Memory B cell (primary cell): ENCODE data around the gene RTN4RL1.

ENCODE experiments used
- ATAC-seq: fragments of 150-1000 bp; cut with Tn5 transposase; 2 replicates; pipeline ENCODE4 v1.10.0; 2021; ENCODE audit warnings: low read depth, mild to moderate bottlenecking, moderate library complexity
- DNase-seq, 2 donors: peaks; one replicate each; pipeline ENCODE4 v3.0.0; 2022; ENCODE audit warnings: low spot score in 2 of 2
- H3K27ac Mint-ChIP-seq: one replicate; pipeline ENCODE4 v1.8.0; 2022; ENCODE audit warnings: mild to moderate bottlenecking, moderate library complexity, mixed read lengths
- H3K27me3 Mint-ChIP-seq: one replicate; pipeline ENCODE4 v1.8.0; 2022; ENCODE audit warnings: mixed read lengths
- H3K36me3 Mint-ChIP-seq: one replicate; pipeline ENCODE4 v1.8.0; 2022; ENCODE audit warnings: mild to moderate bottlenecking, mixed read lengths
- H3K4me1 Mint-ChIP-seq: one replicate; pipeline ENCODE4 v1.8.0; 2022; ENCODE audit warnings: mixed read lengths
- H3K4me3 Mint-ChIP-seq: one replicate; pipeline ENCODE4 v1.8.0; 2022; ENCODE audit warnings: mild to moderate bottlenecking, moderate library complexity, mixed read lengths
- H3K9me3 Mint-ChIP-seq: one replicate; pipeline ENCODE4 v1.8.0; 2022; ENCODE audit warnings: mixed read lengths

Gene RTN4RL1

DNA sequence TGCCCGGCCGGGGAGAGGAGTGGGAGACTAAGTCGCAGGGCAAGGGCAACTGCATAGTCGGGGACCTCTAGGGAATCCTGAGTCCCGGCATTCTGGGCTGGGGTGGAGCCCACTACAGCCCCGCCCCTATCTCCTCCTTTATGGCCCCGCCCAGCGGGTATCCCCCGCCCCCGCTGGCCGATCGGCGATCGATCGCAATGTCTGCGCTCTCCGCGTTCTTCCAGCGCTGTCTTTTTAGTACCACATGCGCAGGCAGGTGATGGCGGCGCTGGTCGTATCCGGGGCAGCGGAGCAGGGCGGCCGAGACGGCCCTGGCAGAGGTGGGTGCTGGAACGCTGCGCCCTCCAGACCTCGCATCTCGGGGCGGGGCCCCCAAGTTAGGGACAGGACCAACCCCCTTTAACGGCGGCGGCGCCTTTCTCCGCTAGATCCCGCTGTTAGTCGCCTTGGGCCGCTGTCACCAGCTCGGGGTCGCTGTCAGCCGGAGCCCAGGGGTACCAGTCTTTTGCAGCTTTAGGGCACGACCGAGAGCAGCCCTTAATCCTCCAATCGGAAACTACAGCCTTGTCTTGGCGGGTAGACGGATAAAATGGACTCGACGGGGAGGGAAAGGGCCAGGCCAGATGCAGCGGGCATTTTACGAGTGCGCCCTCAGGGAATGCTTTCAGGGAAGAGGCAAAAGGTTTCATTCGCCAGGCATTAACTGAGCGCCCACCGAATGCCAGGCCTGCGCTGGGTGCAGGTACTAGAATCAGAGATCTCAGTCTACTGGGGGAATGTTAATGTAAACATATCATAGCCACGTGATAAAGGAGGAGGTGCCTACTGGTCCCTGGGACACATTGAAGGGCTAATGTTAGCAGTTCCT lies 5.0 kb upstream of the RTN4RL1 start, which contains the start of gene DPH1:
TSS of gene DPH1 (plus strand) at position 243 of the 868 bp plus-strand sequence. CDS start at position 260, 17 bp downstream.
- H3K27ac Mint-ChIP-seq = peak within 1 kb of the TSS; percentile 87
- peak; percentile 80 to 83 for DNase-seq
- H3K36me3 Mint-ChIP-seq = peaks cover 2% of the 10 kb centered on the region
- H3K4me3 Mint-ChIP-seq = peak within 1 kb of the TSS; percentile 95
- peak; percentile 82 for ATAC-seq
- H3K27me3 Mint-ChIP-seq = peaks cover 16% of the 10 kb centered on the region
- no peaks in the 10 kb centered on the region for H3K9me3 Mint-ChIP-seq
- H3K4me1 Mint-ChIP-seq = peaks cover 25% of the 10 kb centered on the region

DNA sequence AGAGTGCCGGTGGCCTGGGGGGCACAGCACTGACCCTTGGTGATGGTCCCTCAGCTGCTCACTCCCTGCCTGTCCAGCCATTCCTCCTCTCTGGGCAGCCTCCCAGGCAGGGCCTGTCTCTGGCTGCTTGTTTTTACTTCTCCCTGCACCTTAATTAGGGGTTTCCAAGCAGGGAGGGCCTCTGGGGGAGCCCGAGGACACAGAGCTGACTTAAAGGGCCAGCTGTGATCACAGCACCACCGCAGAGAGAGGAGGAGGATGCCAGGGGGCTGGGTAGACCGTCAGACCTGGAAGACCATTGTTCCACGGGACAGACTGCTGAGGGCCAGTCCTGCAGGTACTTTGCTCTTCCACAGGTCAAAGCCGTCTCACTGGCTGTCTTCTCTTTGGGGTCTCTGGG lies 3.6 kb upstream of the RTN4RL1 start:
- no peak for ATAC-seq
- Mint-ChIP-seq H3K4me3 (no peak overlapping the region), H3K9me3 (no peaks in the 10 kb centered on the region), H3K4me1 (peaks cover 18% of the 10 kb centered on the region), H3K36me3 (peaks cover 2% of the 10 kb centered on the region), H3K27ac (no peak overlapping the region), H3K27me3 (peaks cover 16% of the 10 kb centered on the region)
- DNase-seq = no peak

DNA sequence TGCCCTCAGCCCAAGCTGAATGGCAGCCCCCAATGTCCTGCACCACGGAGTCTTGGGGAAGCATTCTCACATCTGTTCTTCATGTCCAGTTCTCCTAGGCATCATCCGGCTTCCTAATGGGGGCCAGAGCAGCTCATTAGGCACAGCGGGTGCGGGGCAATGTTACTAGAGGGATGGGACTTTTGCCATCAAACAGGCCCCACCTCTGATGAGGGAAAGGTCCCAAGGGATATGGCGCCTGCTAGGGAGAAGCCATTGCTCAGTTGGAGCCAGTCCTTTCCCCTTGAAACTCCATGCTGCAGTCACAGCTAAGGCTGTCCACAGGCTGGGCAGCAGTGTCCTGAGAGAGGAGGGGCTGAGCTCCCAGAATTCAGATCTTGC lies 3.1 kb upstream of the RTN4RL1 start:
- ATAC-seq (no peak), DNase-seq (no peak)
- Mint-ChIP-seq H3K4me3 (no peak overlapping the region), H3K27me3 (peaks cover 16% of the 10 kb centered on the region), H3K4me1 (peaks cover 20% of the 10 kb centered on the region), H3K36me3 (peaks cover 2% of the 10 kb centered on the region), H3K9me3 (no peaks in the 10 kb centered on the region), H3K27ac (no peak overlapping the region)

DNA sequence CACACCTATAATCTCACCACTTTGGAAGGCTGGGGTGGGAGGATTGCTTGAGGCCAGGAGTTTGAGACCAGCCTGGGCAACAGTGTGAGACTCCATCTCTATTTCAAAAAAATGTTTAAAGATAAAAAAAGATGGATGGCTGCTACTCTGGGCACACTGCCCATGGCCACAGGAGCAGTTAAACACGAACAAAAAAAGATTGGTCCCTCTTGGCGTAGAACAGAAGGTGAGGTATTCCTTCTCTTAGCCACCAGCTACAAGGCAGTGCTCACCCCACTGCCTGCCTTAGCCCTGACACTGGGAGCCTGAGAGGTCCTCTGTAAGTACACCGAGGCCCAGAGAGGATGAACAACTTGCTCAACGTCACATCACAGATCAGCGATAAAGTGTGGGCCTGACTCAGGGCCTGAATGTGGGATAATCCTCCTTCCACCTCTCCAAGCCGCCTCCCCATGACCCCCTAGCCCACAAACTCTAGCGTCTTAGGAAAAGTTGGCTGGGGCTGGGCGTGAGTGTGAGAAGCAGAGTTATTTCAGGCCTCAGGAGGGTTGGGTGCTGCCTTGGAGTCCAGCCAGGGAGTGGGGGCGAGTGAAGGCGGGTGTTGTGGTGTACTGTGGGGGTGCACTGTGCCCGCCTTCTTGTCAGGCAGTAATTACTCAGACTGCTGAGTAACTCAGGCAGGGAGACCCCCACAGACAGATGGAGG lies 2.5 kb upstream of the RTN4RL1 start:
- H3K27ac Mint-ChIP-seq = no peak overlapping the region
- DNase-seq (no peak), ATAC-seq (no peak)
- no peaks in the 10 kb centered on the region for H3K9me3 Mint-ChIP-seq
- peaks cover 20% of the 10 kb centered on the region for H3K4me1 Mint-ChIP-seq
- peaks cover 16% of the 10 kb centered on the region for H3K27me3 Mint-ChIP-seq
- peaks cover 2% of the 10 kb centered on the region for H3K36me3 Mint-ChIP-seq
- no peak overlapping the region for H3K4me3 Mint-ChIP-seq

DNA sequence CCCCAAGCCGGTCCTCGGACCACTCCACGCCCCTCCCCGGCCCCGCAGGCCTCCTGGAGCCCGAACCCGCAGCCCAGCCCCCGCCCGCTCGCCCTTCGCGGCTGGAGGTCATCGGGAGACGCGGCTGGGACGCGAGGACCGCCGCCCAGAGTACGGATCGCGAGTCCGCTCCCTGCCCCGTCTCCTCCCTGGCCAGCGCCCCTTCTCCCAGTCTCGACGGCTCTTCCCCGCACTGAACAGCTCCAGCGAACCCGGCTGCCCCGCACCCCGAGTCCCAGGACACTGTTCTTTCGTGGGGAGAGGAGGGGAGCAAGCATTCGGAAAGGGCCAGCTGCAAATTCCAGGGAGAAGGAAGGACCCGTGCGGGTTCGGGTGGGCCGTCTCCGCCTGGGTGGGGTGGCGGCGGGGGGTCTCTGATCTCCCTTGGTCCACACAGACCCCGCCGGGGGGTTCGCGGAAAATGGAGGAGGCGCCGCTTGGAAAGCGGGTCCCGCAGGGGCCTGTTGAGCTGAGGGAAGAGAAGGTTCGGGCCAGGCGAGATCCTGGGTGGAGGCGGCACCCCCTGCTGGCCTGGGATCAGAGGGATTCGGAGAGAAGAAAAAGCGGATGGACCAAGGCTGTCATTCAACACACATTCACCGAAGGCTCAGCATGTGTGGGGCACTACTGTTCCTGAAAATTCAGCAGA lies 632 bp upstream of the RTN4RL1 start:
- no peak for DNase-seq
- H3K27ac Mint-ChIP-seq = no peak overlapping the region
- peak overlapping the region; percentile 87 for H3K4me3 Mint-ChIP-seq
- peaks cover 13% of the 10 kb centered on the region for H3K4me1 Mint-ChIP-seq
- H3K27me3 Mint-ChIP-seq = peaks cover 16% of the 10 kb centered on the region
- no peak for ATAC-seq
- no peaks in the 10 kb centered on the region for H3K9me3 Mint-ChIP-seq
- H3K36me3 Mint-ChIP-seq = peaks cover 2% of the 10 kb centered on the region

DNA sequence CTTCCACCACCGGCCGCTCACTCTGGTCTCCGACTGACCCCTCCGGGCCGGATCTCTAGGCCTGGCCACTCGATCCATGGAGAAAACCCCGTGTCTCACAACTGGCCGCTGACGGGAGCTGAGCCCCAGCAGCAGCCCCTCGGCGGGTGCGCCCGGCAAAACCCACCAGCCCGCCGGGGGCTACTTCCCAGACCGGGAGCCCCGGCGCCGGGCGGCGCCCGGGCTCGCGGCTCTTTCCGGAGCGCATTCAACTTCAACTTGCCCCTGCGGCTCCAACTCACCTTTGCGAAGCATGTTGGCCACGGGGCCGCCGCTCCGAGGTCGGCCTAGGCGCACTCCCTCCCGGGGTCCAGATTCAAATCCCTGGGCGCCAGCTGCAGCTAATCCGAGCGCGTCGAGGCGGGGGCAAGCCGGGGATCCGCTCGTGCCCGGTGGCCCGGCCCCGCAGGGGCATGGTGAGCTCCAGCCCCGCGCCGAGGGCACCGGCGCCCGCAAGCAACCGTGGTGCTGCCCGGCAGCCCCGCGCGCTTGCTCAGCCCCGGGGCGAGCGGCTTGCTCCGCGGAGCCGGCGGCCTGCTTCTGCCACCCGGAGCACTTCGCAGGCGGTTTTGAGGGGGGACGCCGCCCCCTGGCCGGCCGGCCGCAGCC lies 438 bp downstream of the RTN4RL1 start:
- Mint-ChIP-seq H3K9me3 (no peaks in the 10 kb centered on the region), H3K4me1 (peaks cover 10% of the 10 kb centered on the region), H3K4me3 (peak overlapping the region; percentile 46), H3K27ac (no peak overlapping the region), H3K27me3 (peaks cover 16% of the 10 kb centered on the region), H3K36me3 (peaks cover 2% of the 10 kb centered on the region)
- ATAC-seq (no peak), DNase-seq (no peak)

DNA sequence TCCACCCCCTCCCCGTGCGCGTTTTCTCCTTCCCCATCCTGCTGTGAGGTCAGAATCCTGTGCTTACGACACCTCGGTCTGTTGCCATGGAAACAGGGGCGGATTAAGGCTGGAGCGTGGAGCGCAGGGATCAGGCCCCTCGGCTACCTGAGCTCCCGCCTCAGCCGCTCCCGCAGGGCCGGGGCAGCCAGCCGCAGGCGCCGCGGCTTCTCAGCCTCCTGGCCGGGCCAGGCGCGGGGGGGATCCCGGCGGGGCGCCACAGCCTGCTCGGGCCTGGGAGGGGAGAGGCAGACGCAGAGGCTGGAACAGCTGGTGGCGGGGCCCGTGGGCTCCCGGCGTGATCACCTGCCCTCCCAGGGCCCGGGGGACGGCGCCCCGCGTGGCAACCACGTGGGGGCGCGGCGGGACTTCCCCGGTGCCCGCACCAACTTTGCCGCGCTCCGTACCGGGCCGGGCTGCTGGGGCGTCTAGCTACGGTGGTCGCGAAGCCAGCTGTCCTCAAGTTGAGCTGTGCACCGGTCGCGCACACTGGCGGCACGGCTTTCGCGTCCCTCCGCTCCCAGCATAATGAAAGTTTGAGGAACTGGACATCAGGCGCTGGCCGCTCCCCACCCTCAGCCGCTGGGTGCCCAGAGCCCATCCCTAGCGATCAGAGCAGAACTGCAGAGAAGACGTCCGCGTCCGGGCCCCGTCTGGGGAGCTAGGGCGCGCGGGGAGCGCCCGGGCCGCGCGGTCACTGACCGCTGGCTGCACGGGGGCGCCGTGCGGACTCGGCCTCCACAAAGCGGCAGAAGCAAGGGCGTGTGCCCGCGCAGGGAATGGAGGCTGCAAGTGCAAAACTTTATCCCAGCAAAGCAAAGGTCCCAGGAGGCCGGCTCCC lies 1.2 kb downstream of the RTN4RL1 start:
- Mint-ChIP-seq H3K36me3 (peaks cover 2% of the 10 kb centered on the region), H3K4me1 (peaks cover 10% of the 10 kb centered on the region), H3K27ac (no peak overlapping the region), H3K4me3 (peak overlapping the region; percentile 70), H3K27me3 (peaks cover 21% of the 10 kb centered on the region), H3K9me3 (no peaks in the 10 kb centered on the region)
- DNase-seq (peak in 1 of 2 donors; percentile 55), ATAC-seq (peak; percentile 63)

DNA sequence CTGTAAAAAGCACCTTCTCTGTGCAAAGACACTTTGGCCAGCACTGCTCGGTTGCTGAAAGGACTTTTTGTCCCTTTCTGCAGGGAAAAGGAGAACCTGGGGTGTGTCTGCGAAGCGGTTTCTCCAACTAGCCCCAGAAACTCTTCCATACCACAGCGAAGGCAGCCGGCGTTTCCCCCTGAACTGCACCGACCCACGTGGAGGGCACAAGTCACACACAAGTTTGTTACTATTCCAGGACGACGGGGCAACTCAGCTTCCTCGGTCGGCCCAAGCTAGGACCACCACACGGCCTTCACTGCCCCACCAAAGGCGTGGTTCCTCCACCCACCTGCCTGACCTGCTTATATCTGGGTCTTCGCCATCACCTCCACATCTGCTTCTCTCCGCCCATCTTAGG lies 1.9 kb downstream of the RTN4RL1 start:
- no peak for DNase-seq
- Mint-ChIP-seq H3K27ac (no peak overlapping the region), H3K36me3 (peaks cover 2% of the 10 kb centered on the region), H3K4me3 (peak overlapping the region; percentile 65), H3K9me3 (no peaks in the 10 kb centered on the region), H3K27me3 (peaks cover 23% of the 10 kb centered on the region), H3K4me1 (peaks cover 10% of the 10 kb centered on the region)
- no peak for ATAC-seq

DNA sequence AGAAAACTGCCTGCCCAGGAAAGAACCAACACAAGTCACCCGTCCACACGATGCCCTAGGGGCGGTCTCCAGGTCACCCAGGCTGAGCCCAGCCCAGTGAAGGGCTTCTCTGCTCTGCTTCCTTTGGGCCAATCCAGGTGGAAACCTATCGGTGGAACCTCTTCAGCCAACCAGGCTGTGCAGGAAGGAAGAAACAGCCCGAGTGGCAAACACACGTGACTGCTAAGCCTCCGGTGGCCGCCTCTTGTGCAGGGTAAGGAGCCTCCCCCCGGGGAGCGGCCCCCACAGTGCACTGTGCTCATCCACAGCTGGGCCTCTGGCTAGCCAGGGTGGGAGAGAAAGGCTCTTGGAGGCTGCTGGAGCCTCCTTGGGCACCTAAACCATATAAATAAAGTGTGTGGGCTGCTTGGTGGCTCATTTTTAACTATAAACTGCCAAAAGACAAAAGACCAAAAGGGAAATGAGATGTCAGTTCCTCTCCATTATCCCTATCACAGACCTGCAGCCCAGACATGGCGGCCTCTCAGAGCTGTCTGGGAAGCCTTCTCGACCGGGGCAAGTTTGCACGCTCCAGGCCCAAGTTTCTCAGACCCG lies 2.4 kb downstream of the RTN4RL1 start:
- Mint-ChIP-seq H3K4me3 (no peak overlapping the region), H3K27ac (no peak overlapping the region), H3K36me3 (peaks cover 2% of the 10 kb centered on the region), H3K27me3 (peaks cover 24% of the 10 kb centered on the region), H3K9me3 (no peaks in the 10 kb centered on the region), H3K4me1 (peaks cover 12% of the 10 kb centered on the region)
- DNase-seq = no peak
- no peak for ATAC-seq

DNA sequence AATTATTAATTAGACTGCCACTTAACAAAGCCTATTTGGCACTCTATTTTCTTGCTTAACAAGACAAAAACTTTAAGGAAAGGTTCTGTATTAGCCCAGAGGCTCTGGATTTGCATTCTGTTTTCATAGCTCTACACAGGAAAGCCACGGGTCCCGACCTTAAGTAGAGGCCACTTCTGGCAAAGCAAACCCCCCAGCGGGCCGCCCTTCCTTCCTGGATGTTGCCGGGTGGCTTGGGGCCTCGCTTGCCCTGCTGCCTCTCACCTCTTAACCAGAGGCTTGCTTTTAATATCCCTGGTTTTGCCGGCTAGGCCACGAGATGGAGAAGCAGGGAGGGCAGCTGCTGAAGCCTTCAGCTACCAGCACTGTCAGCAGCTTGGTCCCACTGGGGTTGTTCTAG lies 4.4 kb downstream of the RTN4RL1 start:
- H3K9me3 Mint-ChIP-seq = no peaks in the 10 kb centered on the region
- DNase-seq = no peak
- H3K27me3 Mint-ChIP-seq = peaks cover 13% of the 10 kb centered on the region
- ATAC-seq = no peak
- H3K27ac Mint-ChIP-seq = peak overlapping the region; percentile 39
- no peak overlapping the region for H3K4me3 Mint-ChIP-seq
- peaks cover 7% of the 10 kb centered on the region for H3K4me1 Mint-ChIP-seq
- H3K36me3 Mint-ChIP-seq = no peaks in the 10 kb centered on the region

DNA sequence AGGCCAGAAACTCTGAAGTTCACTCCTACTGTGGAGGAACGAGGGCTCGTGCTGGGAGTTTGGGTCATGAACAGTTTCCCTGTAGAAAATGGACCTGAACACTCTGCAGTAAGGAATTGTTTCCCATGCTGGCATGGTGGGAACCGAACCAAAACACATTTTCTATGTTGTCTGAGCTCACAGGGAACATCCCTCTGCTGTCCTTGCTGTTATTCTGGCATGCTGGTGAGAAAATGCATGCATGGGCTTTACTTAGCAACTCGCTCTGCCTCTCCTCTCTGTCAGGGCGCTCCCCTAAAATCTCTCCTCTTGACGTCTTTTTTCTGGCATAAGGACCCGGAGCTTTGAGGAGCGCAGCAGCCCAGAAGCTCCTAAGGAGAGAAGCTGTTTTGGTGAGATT lies 5.4 kb downstream of the RTN4RL1 start:
- ATAC-seq (no peak), DNase-seq (no peak)
- Mint-ChIP-seq H3K4me1 (peaks cover 5% of the 10 kb centered on the region), H3K4me3 (no peak overlapping the region), H3K9me3 (no peaks in the 10 kb centered on the region), H3K36me3 (no peaks in the 10 kb centered on the region), H3K27ac (no peak overlapping the region), H3K27me3 (peaks cover 14% of the 10 kb centered on the region)

DNA sequence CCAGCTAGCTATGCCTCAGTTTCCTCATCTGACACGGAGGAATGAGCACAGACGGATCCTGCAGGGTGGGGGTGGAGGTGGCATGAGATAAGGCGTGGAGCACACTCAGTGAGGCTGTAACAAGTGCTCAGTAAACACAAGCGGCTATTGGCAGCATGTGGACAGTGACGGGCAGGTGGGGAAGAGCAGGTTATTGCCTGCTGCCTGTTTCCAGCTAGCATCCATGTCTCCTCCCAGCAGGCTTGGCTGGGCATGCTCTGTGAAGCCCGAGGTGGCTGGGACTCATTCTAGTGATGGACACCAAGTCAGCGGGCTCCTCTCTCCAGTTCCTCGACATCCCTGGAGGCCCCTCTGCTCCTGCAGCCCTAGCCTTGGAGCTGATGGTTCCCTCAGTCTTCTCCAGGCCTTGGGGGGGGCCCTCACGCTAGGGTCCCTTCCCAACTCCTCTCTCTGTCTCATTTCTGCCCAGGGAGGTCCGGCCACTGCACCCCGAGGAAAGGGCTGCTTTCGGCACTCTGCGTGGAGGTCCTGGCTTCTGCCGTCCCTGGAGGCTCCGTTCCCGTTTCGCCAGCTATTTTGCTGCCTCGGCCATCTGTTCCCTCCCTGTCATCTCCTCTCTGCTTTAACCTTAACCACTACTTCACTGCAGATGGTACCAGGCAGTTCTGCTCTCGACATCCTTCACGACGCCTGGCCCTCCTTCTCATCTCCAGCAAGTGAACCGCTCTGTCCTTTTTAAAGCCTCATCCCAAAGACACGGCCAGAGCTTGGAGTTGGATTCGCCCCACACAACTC lies 6.2 kb downstream of the RTN4RL1 start:
- H3K27me3 Mint-ChIP-seq = peaks cover 18% of the 10 kb centered on the region
- no peak overlapping the region for H3K27ac Mint-ChIP-seq
- no peak for ATAC-seq

More for the DNA sequence above, 6.2 kb downstream of the RTN4RL1 start:
- DNase-seq = no peak
- no peaks in the 10 kb centered on the region for H3K9me3 Mint-ChIP-seq
- H3K4me1 Mint-ChIP-seq = peaks cover 5% of the 10 kb centered on the region
- no peak overlapping the region for H3K4me3 Mint-ChIP-seq
- no peaks in the 10 kb centered on the region for H3K36me3 Mint-ChIP-seq
